SU-DHL-6 (cell line): ENCODE data around the gene PDCD11.
"Not testable (repeated sequence)": the region's sequence is repeated elsewhere in the genome, so short reads cannot be mapped to it uniquely, and the experiment has no call there.

Experiments used
- H2AFZ ChIP-seq: fragments of 200-600 bp; sonication (generic); 2 replicates; pipeline ENCODE4 v1.6.1; 2014; ENCODE audit warnings: low read depth, mild to moderate bottlenecking, moderate library complexity, mixed read lengths, antibody characterized with exemption, low read length; ENCODE audit not compliant: severe bottlenecking
- H3F3A ChIP-seq: fragments of 200-600 bp; shearing (Covaris generic); 2 replicates; pipeline ENCODE4 v1.6.0; 2016; ENCODE audit warnings: antibody characterized with exemption, mild to moderate bottlenecking; ENCODE audit not compliant: insufficient read depth
- H3K27ac ChIP-seq: fragments of 200-600 bp; sonication (generic); 2 replicates; pipeline ENCODE4 v1.5.1; 2016; ENCODE audit warnings: low read depth, mild to moderate bottlenecking, low read length, moderate library complexity, mixed read lengths
- H3K27me3 ChIP-seq: fragments of 200-600 bp; sonication (generic), shearing (Covaris generic); 2 replicates; pipeline ENCODE4 v1.6.0; 2014; ENCODE audit warnings: mild to moderate bottlenecking, low read length
- H3K36me3 ChIP-seq: fragments of 200-600 bp; sonication (generic); 2 replicates; pipeline ENCODE4 v1.6.1; 2014; ENCODE audit warnings: mild to moderate bottlenecking, low read length, mixed read lengths
- H3K4me2 ChIP-seq: fragments of 300-600, 200-600 bp; shearing (Covaris generic), sonication (generic); 2 replicates; pipeline ENCODE4 v1.6.0; 2014; ENCODE audit warnings: low read length, low read depth, mild to moderate bottlenecking; ENCODE audit not compliant: poor library complexity, severe bottlenecking
- H3K4me3 ChIP-seq: fragments of 200-600 bp; sonication (generic); 2 replicates; pipeline ENCODE4 v1.5.1; 2014; ENCODE audit warnings: antibody characterized with exemption, low read length, mild to moderate bottlenecking, mixed read lengths; ENCODE audit not compliant: insufficient read depth, poor library complexity, severe bottlenecking
- H3K79me2 ChIP-seq: fragments of 200-600 bp; sonication (generic); 2 replicates; pipeline ENCODE4 v1.6.1; 2014; ENCODE audit warnings: mild to moderate bottlenecking, low read length, moderate library complexity; ENCODE audit not compliant: insufficient read depth
- H3K9ac ChIP-seq: fragments of 200-600 bp; sonication (generic); 2 replicates; pipeline ENCODE4 v1.7.0; 2014; ENCODE audit warnings: mild to moderate bottlenecking, low read length
- H3K9me2 ChIP-seq: fragments of 200-600 bp; sonication (generic); replicated peaks from 2 replicates; pipeline ENCODE4 v1.6.1; 2014; ENCODE audit warnings: low read length; ENCODE audit not compliant: insufficient read depth
- H3K9me3 ChIP-seq: fragments of 200-600 bp; sonication (generic); 2 replicates; pipeline ENCODE4 v1.6.1; 2014; ENCODE audit warnings: low read length, mixed read lengths; ENCODE audit not compliant: insufficient read depth
- H4K20me1 ChIP-seq: fragments of 200-600 bp; sonication (generic); 2 replicates; pipeline ENCODE4 v1.6.1; 2014; ENCODE audit warnings: low read depth, mild to moderate bottlenecking, antibody characterized with exemption, low read length, moderate library complexity, mixed read lengths
- EZH2phosphoT487 ChIP-seq: fragments of 200-600 bp; sonication (generic), shearing (Covaris generic); conservative IDR thresholded peaks from 2 replicates; pipeline ENCODE4 v1.6.1; 2018; ENCODE audit warnings: mild to moderate bottlenecking, antibody characterized with exemption, low read length, moderate library complexity, mixed read lengths
- TF ChIP-seq, protein P1 (sequence below): fragments of 200-600 bp; sonication (generic); IDR thresholded peaks from one replicate; pipeline ENCODE4 v1.5.1; 2017; ENCODE audit warnings: antibody characterized with exemption, mild to moderate bottlenecking, low read length, moderate library complexity; ENCODE audit not compliant: insufficient read depth, poor library complexity, severe bottlenecking

Gene PDCD11

GRCh38 chr10:103479135-103479534, 82.7 kb downstream of the PDCD11 start, which contains the start of gene CALHM3:
TSS of gene CALHM3 (minus strand) at chr10:103479240. CDS start at chr10:103479032, 208 bp downstream.
- Histone ChIP-seq H3K9me3 (no peaks in the 10 kb centered on the region), H3K9ac (no peak within 1 kb of the TSS), H3K4me3 (no peak within 1 kb of the TSS), H3K4me2 (no peak within 1 kb of the TSS), H3K27ac (no peak within 1 kb of the TSS), H2AFZ (no peak within 1 kb of the TSS), H3K9me2 (no peaks in the 10 kb centered on the region), H3K79me2 (no peaks in the 10 kb centered on the region), H4K20me1 (no peaks in the 10 kb centered on the region), H3K27me3 (no peaks in the 10 kb centered on the region), H3F3A (no peaks in the 10 kb centered on the region), H3K36me3 (no peaks in the 10 kb centered on the region)
- TF ChIP-seq, protein P1, sequence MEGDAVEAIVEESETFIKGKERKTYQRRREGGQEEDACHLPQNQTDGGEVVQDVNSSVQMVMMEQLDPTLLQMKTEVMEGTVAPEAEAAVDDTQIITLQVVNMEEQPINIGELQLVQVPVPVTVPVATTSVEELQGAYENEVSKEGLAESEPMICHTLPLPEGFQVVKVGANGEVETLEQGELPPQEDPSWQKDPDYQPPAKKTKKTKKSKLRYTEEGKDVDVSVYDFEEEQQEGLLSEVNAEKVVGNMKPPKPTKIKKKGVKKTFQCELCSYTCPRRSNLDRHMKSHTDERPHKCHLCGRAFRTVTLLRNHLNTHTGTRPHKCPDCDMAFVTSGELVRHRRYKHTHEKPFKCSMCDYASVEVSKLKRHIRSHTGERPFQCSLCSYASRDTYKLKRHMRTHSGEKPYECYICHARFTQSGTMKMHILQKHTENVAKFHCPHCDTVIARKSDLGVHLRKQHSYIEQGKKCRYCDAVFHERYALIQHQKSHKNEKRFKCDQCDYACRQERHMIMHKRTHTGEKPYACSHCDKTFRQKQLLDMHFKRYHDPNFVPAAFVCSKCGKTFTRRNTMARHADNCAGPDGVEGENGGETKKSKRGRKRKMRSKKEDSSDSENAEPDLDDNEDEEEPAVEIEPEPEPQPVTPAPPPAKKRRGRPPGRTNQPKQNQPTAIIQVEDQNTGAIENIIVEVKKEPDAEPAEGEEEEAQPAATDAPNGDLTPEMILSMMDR, result no peak
- TF ChIP-seq EZH2phosphoT487, result no peak

DNA sequence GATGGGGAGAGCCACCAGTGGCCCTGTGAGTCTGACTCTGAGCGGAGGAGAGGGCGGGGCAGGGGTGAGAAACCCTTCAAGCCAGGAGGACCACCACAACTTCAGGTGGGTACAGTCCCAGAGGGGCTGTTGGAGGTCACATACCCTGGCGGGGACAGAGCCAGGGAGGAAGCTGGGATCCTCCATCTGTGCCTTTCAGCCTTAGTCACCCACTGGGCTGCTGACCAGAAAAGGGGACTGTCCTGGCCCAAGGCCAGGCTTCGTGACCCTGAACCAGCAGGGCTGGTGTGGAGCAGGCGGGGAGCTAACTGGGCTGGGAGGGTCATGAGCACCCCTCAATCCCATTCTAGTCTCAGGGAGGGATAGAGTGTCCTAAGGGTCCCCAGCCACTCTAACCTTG, 84.1 kb downstream of the PDCD11 start:
- Histone ChIP-seq H3K9ac (no peak overlapping the region), H3K27ac (no peak overlapping the region), H3K9me3 (no peaks in the 10 kb centered on the region), H3K27me3 (no peaks in the 10 kb centered on the region), H3K4me3 (no peak overlapping the region), H4K20me1 (no peaks in the 10 kb centered on the region), H2AFZ (no peak overlapping the region), H3K79me2 (no peaks in the 10 kb centered on the region), H3K9me2 (no peaks in the 10 kb centered on the region), H3K36me3 (no peaks in the 10 kb centered on the region), H3F3A (no peaks in the 10 kb centered on the region), H3K4me2 (no peak overlapping the region)
- TF ChIP-seq, protein P1, result no peak
- TF ChIP-seq EZH2phosphoT487, result no peak

DNA sequence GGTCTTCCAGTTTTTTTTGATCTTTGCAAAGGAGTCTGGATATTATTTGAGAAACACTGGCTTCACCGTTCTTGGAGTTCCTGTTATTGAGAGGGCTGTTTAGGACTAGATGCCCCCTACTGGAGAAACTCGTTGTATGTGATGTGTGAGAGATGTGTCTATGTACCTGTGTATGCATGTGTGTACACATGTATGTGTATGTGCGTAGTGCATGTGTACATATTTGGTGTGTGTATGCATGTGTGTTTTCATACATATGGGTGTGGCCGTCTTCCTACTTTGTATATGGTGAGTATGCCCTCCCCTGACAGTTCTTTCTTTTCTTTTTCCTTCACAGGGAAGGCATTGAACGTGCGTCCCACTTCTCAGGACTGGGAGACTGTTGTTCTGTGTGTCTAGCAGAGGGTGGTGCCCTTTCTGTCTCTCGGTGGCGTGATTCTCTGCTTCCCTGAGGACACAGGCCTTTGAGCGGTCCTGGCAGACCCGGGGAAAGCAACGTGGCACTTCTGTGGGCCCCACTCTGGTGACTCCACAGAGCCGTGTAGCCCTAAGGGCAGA, 85.6 kb downstream of the PDCD11 start:
- H3K27me3 ChIP-seq, result no peaks in the 10 kb centered on the region
- TF ChIP-seq EZH2phosphoT487, result no peak
- TF ChIP-seq, protein P1, result peak; percentile 69
- no peak overlapping the region for H2AFZ ChIP-seq
- no peak overlapping the region for H3K4me3 ChIP-seq
- no peaks in the 10 kb centered on the region for H3K9me3 ChIP-seq
- no peak overlapping the region for H3K27ac ChIP-seq
- no peaks in the 10 kb centered on the region for H3K36me3 ChIP-seq
- no peaks in the 10 kb centered on the region for H3F3A ChIP-seq
- no peak overlapping the region for H3K4me2 ChIP-seq
- H3K79me2 ChIP-seq, result no peaks in the 10 kb centered on the region
- H4K20me1 ChIP-seq, result no peaks in the 10 kb centered on the region
- H3K9me2 ChIP-seq, result no peaks in the 10 kb centered on the region
- H3K9ac ChIP-seq, result no peak overlapping the region

DNA sequence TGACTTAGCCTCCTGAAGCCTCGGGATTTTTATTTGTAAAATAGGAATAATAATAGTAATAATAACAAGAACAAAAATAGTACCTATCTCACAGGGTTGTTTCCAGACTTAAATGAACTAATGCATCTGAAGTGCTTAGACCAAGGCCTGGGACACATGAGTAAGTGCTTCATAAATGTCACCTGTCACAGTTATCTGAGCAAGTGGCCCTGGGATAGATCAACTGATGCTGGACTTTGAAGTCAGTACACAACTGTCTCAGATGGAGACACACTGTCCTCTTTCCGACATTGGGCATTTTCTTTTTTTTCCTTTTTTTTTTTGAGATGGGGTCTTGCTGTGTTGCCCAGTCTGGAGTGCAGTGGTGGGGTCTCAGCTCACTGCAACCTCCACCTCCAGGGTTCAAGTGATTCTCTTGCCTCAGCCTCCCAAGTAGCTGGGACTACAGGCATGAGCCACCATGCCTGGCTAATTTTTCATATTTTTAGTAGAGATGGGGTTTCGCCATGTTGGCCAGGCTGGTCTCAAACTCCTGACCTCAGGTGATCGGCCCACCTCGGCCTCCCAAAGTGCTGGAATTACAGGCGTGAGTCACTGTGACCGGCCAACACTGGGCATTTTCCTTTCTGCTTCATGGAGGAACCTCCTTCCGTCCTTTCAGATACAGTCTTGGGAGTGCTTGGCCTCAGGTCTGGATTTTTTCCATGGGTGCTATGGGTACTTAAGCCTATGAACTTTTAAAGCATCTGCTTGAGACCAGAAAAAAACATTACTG, 90.4 kb downstream of the PDCD11 start:
- H3K27me3 ChIP-seq, H3K36me3 ChIP-seq, H3K79me2 ChIP-seq, H3F3A ChIP-seq, H2AFZ ChIP-seq, H3K9me2 ChIP-seq, H3K4me3 ChIP-seq, H3K4me2 ChIP-seq, H3K9ac ChIP-seq, H3K9me3 ChIP-seq, H3K27ac ChIP-seq, H4K20me1 ChIP-seq: not testable (repeated sequence)
